Right lobe of liver (tissue), 4 donors: ENCODE data around the gene CD74.

ENCODE experiments used
- CTCF ChIP-seq, 4 donors: fragments of 200-600 bp in 3 of 4; fragments of 450-650 bp in 1 of 4; IDR thresholded peaks; one replicate each; pipeline versions ENCODE4 v1.5.1 to v1.8.0; 2016 to 2022; ENCODE audit warnings: antibody characterized with exemption in 4 of 4, mild to moderate bottlenecking in 2 of 4
- POLR2A ChIP-seq: fragments of 450-650 bp; IDR thresholded peaks from one replicate; pipeline ENCODE4 v1.6.1; 2017; ENCODE audit warnings: antibody characterized with exemption, mild to moderate bottlenecking
- donor health status: DM: no; HTN: no; CAD: no.
- donor health status: DM: no; HTN: no; CAD: no.
- donor health status: DM: no; HTN: yes; CAD: no.

GRCh38 chr5:150404941-150405816 is 7.5 kb downstream of the CD74 start:
- TF ChIP-seq CTCF (IDR thresholded peaks at IDR 0.05) (no peak), POLR2A (no peak)
